Esophagus squamous epithelium (tissue), 5 donors: ENCODE measurements around the gene RCE1. TPM values are rescaled to one million over a fixed set of nuclear protein-coding genes. Genes with fewer than 3 reads are reported as not detected.

Source experiments
- DNase-seq: peaks from one replicate; lab custom pipeline; 2025; lab: John Stamatoyannopoulos, UW
- H3K27ac ChIP-seq, 4 donors: fragments of 200-600 bp; sonication (generic); one replicate each; pipeline ENCODE4 v1.5.1; 2016 to 2019; ENCODE audit warnings: mild to moderate bottlenecking in 1 of 4
- H3K27me3 ChIP-seq, 4 donors: fragments of 200-600 bp; sonication (generic); 1 replicate in 3 of 4; 2 replicates in 1 of 4; pipeline versions ENCODE4 v1.5.1 to v1.6.0; 2017 to 2021; ENCODE audit warnings: antibody characterized with exemption in 1 of 4
- H3K36me3 ChIP-seq, 3 donors: fragments of 200-600 bp; sonication (generic); one replicate each; pipeline ENCODE4 v1.5.1; 2016 to 2019
- H3K4me1 ChIP-seq, 3 donors: fragments of 200-600 bp; sonication (generic); one replicate each; pipeline ENCODE4 v1.5.1; 2017 to 2019
- H3K4me3 ChIP-seq, 4 donors: fragments of 200-600 bp; sonication (generic); 1 replicate in 3 of 4; 2 replicates in 1 of 4; pipeline ENCODE4 v1.5.1; 2016 to 2019; ENCODE audit warnings: mild to moderate bottlenecking in 2 of 4, moderate library complexity in 1 of 4
- H3K9me3 ChIP-seq, 3 donors: fragments of 200-600 bp; sonication (generic); one replicate each; pipeline ENCODE4 v1.5.1; 2016 to 2019
- CTCF ChIP-seq, 6 experiments: fragments of 450-650 bp in 4 of 6; fragments of 200-600 bp in 2 of 6; sonication (generic) in 2 of 6; IDR thresholded peaks; one replicate each; pipeline ENCODE4 v1.5.1; 2016 to 2019; ENCODE audit warnings: antibody characterized with exemption in 6 of 6, mild to moderate bottlenecking in 4 of 6, moderate library complexity in 4 of 6
- POLR2A ChIP-seq, 4 donors: fragments of 450-650 bp; IDR thresholded peaks; one replicate each; pipeline ENCODE4 v1.6.1; 2017; ENCODE audit warnings: antibody characterized with exemption in 4 of 4, mild to moderate bottlenecking in 4 of 4, moderate library complexity in 3 of 4
- WGBS, 2 donors: methylation state at CpG; one replicate each; pipeline ENCODE4 v1.1.5; 2018; 5-methylcytosine and 5-hydroxymethylcytosine counted together
- intact Hi-C: fragments of 100-400 bp; cut with DNase I; formaldehyde crosslinking; loops from one replicate; pipeline ENCODE4 v1.15.0; 2022
- total RNA-seq, 4 donors: library from RNA; depleted of rRNA; stranded (reverse); fragments of >200 nt; gene quantifications; one replicate each; pipeline ENCODE4 v1.1.0, GENCODE V29; 2016
- donor health status: DM: yes; HTN: yes; CAD: no.

The RCE1 gene
- total RNA-seq, 4 donors from 2014 or later = 8.9 to 29.7 (median 21.8) TPM

DNA sequence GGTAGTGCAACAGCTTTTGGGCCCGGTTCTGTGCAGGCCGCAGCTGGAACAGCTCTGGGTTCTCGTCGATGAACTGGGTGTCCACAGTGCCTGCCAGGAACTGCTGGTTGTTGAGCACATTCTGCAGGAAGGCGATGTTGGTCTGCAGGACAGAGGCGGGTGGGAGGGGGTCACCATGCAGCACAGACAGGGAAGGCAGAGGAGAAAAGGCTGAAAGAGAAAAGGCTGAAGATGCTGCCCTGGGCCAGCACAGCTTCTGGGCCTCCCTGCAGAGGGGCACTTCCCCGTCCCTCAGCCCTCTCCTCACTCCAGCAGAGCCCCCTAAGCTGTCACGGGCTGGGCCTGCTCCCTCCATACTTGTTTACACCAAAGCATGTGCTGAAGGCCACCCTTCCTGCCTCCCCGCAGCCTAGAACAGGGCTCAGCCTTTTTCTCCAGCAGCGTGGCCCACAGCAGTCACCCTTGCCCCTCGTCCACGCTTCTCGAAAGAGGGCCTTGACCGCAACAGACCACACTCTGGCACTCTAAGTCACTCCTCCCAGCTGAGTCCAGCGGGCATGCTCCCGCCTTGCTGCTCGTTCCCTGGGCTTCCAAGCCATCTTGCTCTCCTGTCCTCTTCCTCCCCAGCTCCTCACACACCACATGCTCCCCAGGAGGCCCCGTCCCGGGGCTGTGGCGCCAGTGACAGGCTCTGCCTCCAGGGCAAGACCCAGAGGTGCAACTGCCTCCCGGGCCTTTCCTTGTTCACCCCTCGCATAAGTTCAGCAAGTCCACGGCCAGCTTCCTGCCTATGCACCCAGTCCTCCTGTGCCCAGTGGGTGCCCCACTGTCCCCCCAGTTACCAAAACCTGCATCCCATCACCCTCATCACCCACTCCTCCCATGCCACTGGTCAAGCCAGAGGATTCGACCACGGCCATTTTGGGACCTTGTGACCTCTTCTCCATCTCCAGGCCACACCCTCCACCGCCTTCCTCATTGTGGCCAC lies 10.3 kb downstream of the RCE1 start:
- no peaks in the 10 kb centered on the region for H3K27me3 ChIP-seq
- WGBS, 2 donors = 82 to 85% methylated on average over 22 to 24 of the region's 26 CpGs

DNA sequence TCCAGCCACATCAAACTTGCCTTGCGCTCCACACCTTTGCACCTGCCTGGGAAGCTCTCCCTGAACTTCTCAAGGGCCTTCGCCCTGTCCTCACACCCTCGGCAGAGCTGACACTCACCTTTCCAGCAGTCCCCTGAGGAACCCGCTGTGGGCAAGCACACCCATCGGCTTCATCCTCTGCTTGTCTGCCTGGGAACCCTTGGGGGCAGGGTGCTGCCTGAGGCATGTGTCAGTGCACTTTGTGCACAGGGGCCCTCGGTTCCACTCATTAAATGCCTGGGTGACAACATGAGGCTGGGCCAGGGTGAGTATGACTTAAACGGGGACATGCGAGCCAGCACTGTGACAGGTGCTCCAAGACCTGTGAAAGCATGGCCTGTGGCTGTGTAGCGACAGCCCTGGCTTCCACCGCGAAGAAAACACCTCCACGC lies 11.0 kb downstream of the RCE1 start:
- intact Hi-C loops = no loop called here
- WGBS, 2 donors = 89 to 98% methylated on average over 5 to 6 of the region's 12 CpGs
- no peak for DNase-seq
- Histone ChIP-seq H3K4me1 (peaks cover 9 to 38% (median 20%) of the 10 kb centered on the region in 3 donors), H3K27ac (no peak overlapping the region), H3K27me3 (no peaks in the 10 kb centered on the region), H3K36me3 (peaks cover 0 to 31% (median 0%) of the 10 kb centered on the region in 3 donors), H3K4me3 (no peak overlapping the region), H3K9me3 (no peaks in the 10 kb centered on the region)
- TF ChIP-seq CTCF (IDR thresholded peaks at IDR 0.05) (no peak), POLR2A (IDR thresholded peaks at IDR 0.05) (no peak)

More for the DNA sequence above, 10.3 kb downstream of the RCE1 start:
- Histone ChIP-seq H3K9me3 (no peaks in the 10 kb centered on the region), H3K4me1 (peaks cover 9 to 32% (median 20%) of the 10 kb centered on the region in 3 donors), H3K36me3 (peaks cover 0 to 31% (median 0%) of the 10 kb centered on the region in 3 donors), H3K4me3 (no peak overlapping the region), H3K27ac (no peak overlapping the region)
- no peak for DNase-seq
- intact Hi-C loops = no loop called here
- no peak for TF ChIP-seq POLR2A (IDR thresholded peaks at IDR 0.05)
- no peak for TF ChIP-seq CTCF (IDR thresholded peaks at IDR 0.05)

- no peaks in the 10 kb centered on the region for H3K27me3 ChIP-seq
- peaks cover 9 to 43% (median 20%) of the 10 kb centered on the region in 3 donors for H3K4me1 ChIP-seq
- 100% methylated on average over 10 of the region's 15 CpGs; no CpG with 5 or more reads in 1 of the 2 donors for WGBS, 2 donors
- intact Hi-C loops = no loop called here
- DNase-seq = no peak
- H3K27ac ChIP-seq = no peak overlapping the region
- H3K36me3 ChIP-seq = peaks cover 0 to 31% (median 0%) of the 10 kb centered on the region in 3 donors
- H3K9me3 ChIP-seq = no peaks in the 10 kb centered on the region
- H3K4me3 ChIP-seq = no peak overlapping the region
- TF ChIP-seq POLR2A (IDR thresholded peaks at IDR 0.05) (no peak), CTCF (IDR thresholded peaks at IDR 0.05) (no peak)
Measured at GRCh38 chr11:66854729-66855211, 11.5 kb downstream of the RCE1 start.

DNA sequence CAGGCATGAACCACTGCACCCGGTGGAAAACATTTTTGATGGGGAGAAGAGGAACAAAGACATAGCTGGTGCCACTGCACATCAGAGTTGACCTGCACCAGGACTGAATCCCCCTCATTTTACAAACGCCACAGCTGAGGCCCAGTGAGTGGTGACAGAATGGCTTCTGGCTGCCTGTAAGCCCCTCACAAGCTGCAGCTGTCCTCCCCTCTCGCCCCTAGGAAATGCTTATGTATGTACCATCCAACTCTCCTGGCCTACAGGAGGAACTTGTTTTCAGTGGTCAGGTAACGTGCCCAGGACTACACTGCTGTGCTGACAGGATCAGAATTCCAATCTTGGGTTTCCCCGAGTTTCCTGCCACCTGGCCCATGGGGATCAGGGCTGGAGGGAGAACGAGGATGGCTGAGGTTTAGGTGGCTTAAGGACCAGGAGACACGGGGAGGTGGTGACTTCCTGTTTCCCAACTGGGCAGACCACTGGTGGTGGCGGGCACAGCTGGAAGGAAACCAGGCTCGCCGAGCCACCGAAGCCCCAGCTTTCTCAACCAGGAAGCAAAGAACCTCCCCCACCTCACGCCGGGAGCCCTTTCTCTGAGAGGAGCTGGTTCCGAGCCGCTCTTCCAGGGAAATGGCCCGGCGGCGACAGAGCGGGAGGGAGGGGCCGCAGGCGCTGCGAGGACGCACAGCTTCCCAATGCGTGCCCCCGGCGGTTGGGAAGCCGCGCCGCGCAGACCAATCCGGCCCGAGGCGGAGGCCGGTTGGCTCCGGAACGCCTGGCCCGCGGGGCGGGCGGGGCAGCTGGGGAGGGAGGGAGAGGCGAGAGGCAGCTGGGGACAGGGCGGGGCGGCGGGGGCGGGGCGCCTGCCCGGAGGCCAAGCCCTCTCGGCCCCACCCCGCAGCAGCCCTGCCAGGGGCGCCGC lies 12.6 kb downstream of the RCE1 start:
- H3K36me3 ChIP-seq = peaks cover 0 to 32% (median 0%) of the 10 kb centered on the region in 3 donors
- H3K27me3 ChIP-seq = no peaks in the 10 kb centered on the region
- H3K4me1 ChIP-seq = peaks cover 9 to 45% (median 20%) of the 10 kb centered on the region in 3 donors
- peak; percentile 55 for DNase-seq
- peak in 2 of 6 experiments; percentile 4 to 18 for TF ChIP-seq CTCF (IDR thresholded peaks at IDR 0.05)
- peak in 2 of 4 donors; percentile 64 to 68 for TF ChIP-seq POLR2A (IDR thresholded peaks at IDR 0.05)
- intact Hi-C loops = no loop called here
- no peaks in the 10 kb centered on the region for H3K9me3 ChIP-seq
- 5 to 29% methylated on average over 3 to 13 of the region's 51 CpGs for WGBS, 2 donors
- peak overlapping the region; percentile 54 to 86 (median 60) for H3K4me3 ChIP-seq
- peak overlapping the region; percentile 86 to 94 (median 88) for H3K27ac ChIP-seq
